LNCAP (cell line): Measurements from ENCODE around the gene NASP.
A peak's percentile ranks its signal among the peaks of the same experiment; 100 is the strongest.

Experiments used
- CTCF ChIP-seq: fragments of 450-650 bp; IDR thresholded peaks from 2 replicates; pipeline ENCODE4 v1.5.1; 2017; ENCODE audit warnings: mild to moderate bottlenecking

NASP gene

DNA sequence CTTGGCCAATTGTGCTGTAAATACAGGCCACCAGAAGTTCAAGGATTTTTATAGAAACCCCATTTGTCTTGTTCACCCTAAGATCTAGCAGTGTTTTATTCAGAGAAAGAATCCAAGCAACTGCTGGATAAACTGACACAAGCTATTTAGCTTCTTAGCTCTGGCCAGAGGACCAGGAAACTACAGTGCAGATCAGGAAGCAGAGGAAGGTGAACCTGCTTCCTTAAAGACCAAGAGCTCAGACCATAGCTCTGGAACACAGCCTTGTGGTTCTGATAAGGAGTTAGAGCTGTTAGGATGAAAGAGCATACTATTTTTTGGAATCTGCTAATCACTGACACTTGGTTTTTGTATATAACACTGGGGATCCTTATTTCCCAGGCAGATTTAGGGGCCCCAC lies 45.2 kb downstream of the NASP start:
- no peak for TF ChIP-seq CTCF

DNA sequence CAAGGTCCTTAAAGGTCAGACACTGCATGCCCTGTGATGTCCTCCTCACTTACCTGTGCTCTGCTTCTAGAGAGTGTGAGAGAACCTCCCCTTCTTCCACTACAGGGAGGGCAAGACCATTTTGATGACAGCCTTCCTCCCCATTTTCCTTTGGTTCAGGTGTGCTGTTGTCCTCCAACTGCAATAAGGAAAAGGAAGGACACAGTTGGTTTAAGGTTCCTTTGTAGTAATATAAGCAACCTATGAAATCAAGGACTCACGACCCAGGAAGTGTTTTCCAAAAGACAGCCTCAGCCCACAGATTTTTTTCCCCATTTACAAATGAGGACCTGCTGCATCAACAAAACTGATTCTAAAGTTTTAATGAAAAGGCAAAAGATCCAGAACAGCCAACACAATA lies 46.6 kb downstream of the NASP start:
- TF ChIP-seq CTCF: no peak

DNA sequence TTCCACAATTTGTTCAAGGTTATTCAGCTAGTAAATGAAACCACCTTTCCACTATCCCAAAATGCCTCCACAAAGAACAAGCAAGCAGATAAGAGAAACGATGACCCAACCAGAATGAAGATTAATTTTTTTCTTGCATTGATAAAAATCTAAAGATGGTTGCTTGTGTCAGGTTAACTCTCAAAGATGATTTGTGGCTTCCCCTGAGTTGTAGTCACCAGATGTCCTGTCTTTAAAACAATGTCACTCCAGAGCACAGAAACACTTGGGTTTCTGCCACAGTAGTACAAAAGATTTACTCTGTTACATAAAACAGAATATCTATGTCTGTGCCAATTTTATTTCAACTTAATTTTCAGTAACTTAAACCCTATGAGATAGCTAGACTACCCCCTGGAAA lies 51.4 kb downstream of the NASP start:
- no peak for TF ChIP-seq CTCF

GRCh38 chr1:45640293-45640692 lies 56.5 kb downstream of the NASP start:
- TF ChIP-seq CTCF: no peak

- TF ChIP-seq CTCF: no peak
These were observed 59.5 kb downstream of the NASP start for GRCh38 chr1:45643321-45643720.

DNA sequence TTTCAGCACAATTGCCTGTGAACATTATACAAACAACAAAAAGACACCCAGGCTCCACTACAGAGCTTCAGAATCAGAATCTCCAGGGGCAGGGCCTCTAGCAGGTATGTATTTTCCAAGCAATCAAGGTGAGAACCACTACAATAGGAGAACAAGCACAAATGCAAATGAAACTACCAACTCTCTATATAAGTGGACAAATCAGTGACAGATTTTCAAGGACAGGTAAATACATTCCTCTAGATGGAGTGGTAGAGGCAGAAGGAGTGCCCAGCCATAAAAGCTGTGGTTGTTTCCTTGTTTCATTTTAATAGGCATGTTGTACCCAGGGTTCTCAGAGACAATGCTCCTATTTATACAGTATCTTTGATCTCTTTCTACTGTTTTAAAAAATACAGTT lies 60.1 kb downstream of the NASP start:
- TF ChIP-seq CTCF: peak; percentile 61

- TF ChIP-seq CTCF: no peak
These were observed 60.8 kb downstream of the NASP start for GRCh38 chr1:45644661-45645060.

- TF ChIP-seq CTCF: no peak
These were observed 63.6 kb downstream of the NASP start for GRCh38 chr1:45647248-45648021.
